Lung (tissue), 12 donors: ENCODE results near the gene CXCL8. TPM values are rescaled to one million over a fixed set of nuclear protein-coding genes. Genes with fewer than 3 reads are reported as not detected.

Experiments
- ATAC-seq: fragments of 200-7000 bp; cut with Tn5 transposase; one replicate; pipeline ENCODE4 v1.9.1; 2020; ENCODE audit warnings: moderate number of reproducible peaks; ENCODE audit not compliant: insufficient read depth, low FRiP score
- DNase-seq, 3 donors: peaks; one replicate each; pipeline ENCODE4 v3.0.0-alpha.2; 2013 to 2017
- H3K27ac ChIP-seq, 2 donors: one replicate each; pipeline ENCODE4 v1.5.1; 2013; ENCODE audit warnings: mild to moderate bottlenecking in 2 of 2, moderate library complexity in 2 of 2, control low read depth in 1 of 2, inconsistent platforms in 1 of 2, low read depth in 1 of 2, low read length in 1 of 2
- H3K27me3 ChIP-seq, 3 donors: one replicate each; pipeline ENCODE4 v1.5.1; 2013; ENCODE audit warnings: low read length in 2 of 3; ENCODE audit not compliant: control insufficient read depth in 3 of 3, insufficient read depth in 3 of 3
- H3K36me3 ChIP-seq, 4 donors: one replicate each; pipeline ENCODE4 v1.5.1; 2013; ENCODE audit warnings: low read length in 4 of 4, mild to moderate bottlenecking in 1 of 4, moderate library complexity in 1 of 4; ENCODE audit not compliant: control insufficient read depth in 4 of 4, insufficient read depth in 4 of 4
- H3K4me1 ChIP-seq, 5 donors: one replicate each; pipeline ENCODE4 v1.5.1; 2013; ENCODE audit warnings: low read length in 5 of 5, mild to moderate bottlenecking in 2 of 5, moderate library complexity in 1 of 5; ENCODE audit not compliant: control insufficient read depth in 5 of 5, insufficient read depth in 5 of 5
- H3K4me3 ChIP-seq: one replicate; pipeline ENCODE4 v1.5.1; 2013; ENCODE audit warnings: mild to moderate bottlenecking, control low read depth, moderate library complexity
- H3K9ac ChIP-seq, 2 donors: one replicate each; pipeline ENCODE4 v1.5.1; 2013; ENCODE audit warnings: low read length in 2 of 2, control low read depth in 1 of 2; ENCODE audit not compliant: insufficient read depth in 1 of 2
- H3K9me3 ChIP-seq, 4 donors: one replicate each; pipeline ENCODE4 v1.5.1; 2013; ENCODE audit warnings: low read length in 3 of 4, mild to moderate bottlenecking in 1 of 4, moderate library complexity in 1 of 4; ENCODE audit not compliant: control insufficient read depth in 4 of 4, insufficient read depth in 3 of 4
- WGBS, 2 donors: extraction: QIAGEN DNeasy Blood & Tissue Kit; methylation state at CpG; one replicate each; pipeline ENCODE4 v1.1.7; 2013; 5-methylcytosine and 5-hydroxymethylcytosine counted together
- polyA plus RNA-seq, 2 donors: library from polyadenylated mRNA; stranded (reverse); fragments of 200-250 nt; gene quantifications; one replicate each; pipeline ENCODE4 v1.2.1, GENCODE V29; 2013
- total RNA-seq, 2 donors: library from RNA; depleted of rRNA in 1 of 2; stranded (reverse); fragments of >200 nt in 1 of 2; gene quantifications; one replicate each; pipeline ENCODE4 v1.2.1, GENCODE V29; 2014 to 2021
- TF ChIP-seq, protein P1 (sequence below): IDR thresholded peaks from 2 replicates; pipeline ENCODE4 v1.5.1; 2012; ENCODE audit warnings: mild to moderate bottlenecking; ENCODE audit errors: control extremely low read depth, extremely low read depth
- donor health status: control.
- donor health status: control.
- donor health status: Bipolar disorder and iron deficiency.
- donor health status: healthy.
- donor health status: DM: yes; HTN: yes; CAD: no.

The CXCL8 gene
- total and polyA plus RNA-seq, 4 donors = 33.8 to 501 (median 68.9) TPM

GRCh38 chr4:73754934-73755333, 14.6 kb downstream of the CXCL8 start:
- no peaks in the 10 kb centered on the region for H3K9me3 ChIP-seq
- H3K27me3 ChIP-seq = no peaks in the 10 kb centered on the region
- H3K27ac ChIP-seq = no peak overlapping the region
- no peaks in the 10 kb centered on the region for H3K4me1 ChIP-seq
- TF ChIP-seq, protein P1, sequence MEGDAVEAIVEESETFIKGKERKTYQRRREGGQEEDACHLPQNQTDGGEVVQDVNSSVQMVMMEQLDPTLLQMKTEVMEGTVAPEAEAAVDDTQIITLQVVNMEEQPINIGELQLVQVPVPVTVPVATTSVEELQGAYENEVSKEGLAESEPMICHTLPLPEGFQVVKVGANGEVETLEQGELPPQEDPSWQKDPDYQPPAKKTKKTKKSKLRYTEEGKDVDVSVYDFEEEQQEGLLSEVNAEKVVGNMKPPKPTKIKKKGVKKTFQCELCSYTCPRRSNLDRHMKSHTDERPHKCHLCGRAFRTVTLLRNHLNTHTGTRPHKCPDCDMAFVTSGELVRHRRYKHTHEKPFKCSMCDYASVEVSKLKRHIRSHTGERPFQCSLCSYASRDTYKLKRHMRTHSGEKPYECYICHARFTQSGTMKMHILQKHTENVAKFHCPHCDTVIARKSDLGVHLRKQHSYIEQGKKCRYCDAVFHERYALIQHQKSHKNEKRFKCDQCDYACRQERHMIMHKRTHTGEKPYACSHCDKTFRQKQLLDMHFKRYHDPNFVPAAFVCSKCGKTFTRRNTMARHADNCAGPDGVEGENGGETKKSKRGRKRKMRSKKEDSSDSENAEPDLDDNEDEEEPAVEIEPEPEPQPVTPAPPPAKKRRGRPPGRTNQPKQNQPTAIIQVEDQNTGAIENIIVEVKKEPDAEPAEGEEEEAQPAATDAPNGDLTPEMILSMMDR = no peak
- ATAC-seq (no peak), DNase-seq (no peak)
- no peak overlapping the region for H3K9ac ChIP-seq
- H3K36me3 ChIP-seq = no peaks in the 10 kb centered on the region
- H3K4me3 ChIP-seq = no peak overlapping the region

DNA sequence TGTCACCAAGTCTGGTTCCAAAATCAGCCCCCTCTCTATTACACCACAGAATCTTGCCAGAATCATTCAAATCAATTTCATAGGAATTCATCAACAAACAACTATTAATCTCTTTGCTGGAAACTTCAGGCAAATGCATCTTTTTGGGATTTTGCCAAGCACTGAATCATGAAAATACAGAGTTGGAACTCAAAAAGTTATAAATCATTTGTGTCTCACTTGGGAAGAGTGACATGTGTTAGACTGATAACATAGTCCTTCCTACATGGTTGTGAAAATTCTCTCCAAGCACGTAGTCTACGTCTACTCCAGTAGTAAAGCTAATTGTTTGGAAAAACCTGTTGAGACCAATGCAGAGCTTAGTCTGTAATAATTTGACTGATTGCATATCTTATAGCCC, 19.0 kb downstream of the CXCL8 start:
- Histone ChIP-seq H3K36me3 (no peaks in the 10 kb centered on the region), H3K4me1 (no peaks in the 10 kb centered on the region), H3K9ac (no peak overlapping the region), H3K9me3 (peaks cover 0 to 2% (median 0%) of the 10 kb centered on the region in 4 donors), H3K27me3 (no peaks in the 10 kb centered on the region), H3K27ac (no peak overlapping the region), H3K4me3 (no peak overlapping the region)
- TF ChIP-seq, protein P1 = no peak
- ATAC-seq (no peak), DNase-seq (no peak)
- 64 to 87% methylated on average over 2 of the region's 2 CpGs for WGBS, 2 donors

DNA sequence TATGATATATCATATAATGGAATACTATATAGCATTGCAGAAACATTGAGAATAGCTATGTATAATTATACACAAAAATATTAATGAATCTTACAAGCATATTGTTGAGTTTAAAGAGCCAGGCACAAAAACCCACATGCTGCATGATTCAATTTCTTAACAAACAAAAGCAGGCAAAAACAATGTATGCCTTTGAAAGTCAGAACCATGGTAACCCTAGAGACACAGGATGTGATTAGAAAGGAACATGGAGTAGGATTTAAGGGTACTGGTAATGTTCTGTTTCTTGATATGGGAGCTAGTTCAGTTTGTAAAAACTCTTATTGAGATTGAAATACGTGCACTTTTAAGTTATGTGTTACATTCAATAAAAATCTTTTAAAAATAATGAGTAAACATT, 21.5 kb downstream of the CXCL8 start:
- H3K4me3 ChIP-seq = no peak overlapping the region
- no peak overlapping the region for H3K9ac ChIP-seq
- TF ChIP-seq, protein P1 = no peak
- 91 to 92% methylated on average over 1 of the region's 1 CpG for WGBS, 2 donors
- ATAC-seq (no peak), DNase-seq (no peak)
- H3K27me3 ChIP-seq = no peaks in the 10 kb centered on the region
- H3K9me3 ChIP-seq = peaks cover 0 to 2% (median 0%) of the 10 kb centered on the region in 4 donors
- no peaks in the 10 kb centered on the region for H3K4me1 ChIP-seq
- H3K27ac ChIP-seq = no peak overlapping the region
- H3K36me3 ChIP-seq = no peaks in the 10 kb centered on the region

DNA sequence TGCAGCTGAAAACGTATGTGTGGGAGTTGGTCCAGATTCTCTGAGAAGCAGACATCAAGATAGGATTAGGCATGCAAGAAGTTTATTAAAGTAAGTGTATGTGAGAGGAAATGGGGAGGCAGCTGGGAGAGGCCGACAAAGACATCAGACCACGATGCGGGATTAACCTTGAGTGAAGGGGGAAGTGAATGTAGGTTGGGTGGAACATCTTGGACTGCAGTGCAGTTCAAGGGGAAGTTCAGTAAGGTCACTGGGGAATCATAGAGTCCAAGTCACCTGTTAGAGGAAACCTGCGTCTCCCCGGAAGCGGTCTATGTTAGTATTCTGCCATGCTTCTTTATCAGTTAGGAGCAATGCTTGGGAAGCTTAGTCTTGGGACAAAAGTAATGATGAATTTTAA, 22.0 kb downstream of the CXCL8 start:
- no peak for ATAC-seq
- Histone ChIP-seq H3K4me1 (no peaks in the 10 kb centered on the region), H3K27me3 (no peaks in the 10 kb centered on the region), H3K9me3 (peaks cover 0 to 2% (median 0%) of the 10 kb centered on the region in 4 donors), H3K36me3 (no peaks in the 10 kb centered on the region), H3K4me3 (no peak overlapping the region), H3K9ac (no peak overlapping the region), H3K27ac (no peak overlapping the region)
- 30 to 55% methylated on average over 7 of the region's 7 CpGs for WGBS, 2 donors
- DNase-seq = no peak
- TF ChIP-seq, protein P1 = no peak
